Fibroblast of lung (primary cell): ENCODE data around the gene EMILIN2.

Experiments used
- CTCF ChIP-seq, 2 donors: IDR thresholded peaks in 1 of 2; conservative IDR thresholded peaks in 1 of 2; 1 replicate in 1 of 2; 2 replicates in 1 of 2; pipeline ENCODE4 v1.5.1; 2011 to 2012; ENCODE audit warnings: low read length in 2 of 2, control low read depth in 1 of 2, inconsistent platforms in 1 of 2, low read depth in 1 of 2, mild to moderate bottlenecking in 1 of 2
- EZH2 ChIP-seq: IDR thresholded peaks from 2 replicates; pipeline ENCODE4 v1.5.1; 2012; ENCODE audit warnings: low read length, control low read depth, mild to moderate bottlenecking; ENCODE audit errors: missing control alignments

GRCh38 chr18:2821695-2822094 is 25.1 kb upstream of the EMILIN2 start:
- TF ChIP-seq CTCF (conservative IDR thresholded peaks at IDR 0.05 in 1 of 2, IDR thresholded peaks at IDR 0.05 in 1 of 2; ENCODE audit: low read depth in 1 of 2, low read length in 2 of 2), result no peak
- no peak for TF ChIP-seq EZH2
